IPS-18c (cell line): ENCODE results near the gene NEUROD6.

Experiments used
- H3K4me3 ChIP-seq: 2 replicates; pipeline ENCODE4 v1.7.0; 2013; ENCODE audit warnings: low read depth, mild to moderate bottlenecking, low read length, moderate library complexity; ENCODE audit not compliant: insufficient read depth
- H3K9me3 ChIP-seq: one replicate; pipeline ENCODE4 v1.6.1; 2013; ENCODE audit warnings: mild to moderate bottlenecking, low read length, moderate library complexity; ENCODE audit not compliant: control insufficient read depth, insufficient read depth

NEUROD6 gene

GRCh38 chr7:31340603-31341002 is at the start of gene NEUROD6:
NEUROD6 (minus strand) TSS chr7:31340726; CDS start chr7:31339268, 1,458 bp downstream.
- Histone ChIP-seq H3K9me3 (no peaks in the 10 kb centered on the region), H3K4me3 (no peak within 1 kb of the TSS)

DNA sequence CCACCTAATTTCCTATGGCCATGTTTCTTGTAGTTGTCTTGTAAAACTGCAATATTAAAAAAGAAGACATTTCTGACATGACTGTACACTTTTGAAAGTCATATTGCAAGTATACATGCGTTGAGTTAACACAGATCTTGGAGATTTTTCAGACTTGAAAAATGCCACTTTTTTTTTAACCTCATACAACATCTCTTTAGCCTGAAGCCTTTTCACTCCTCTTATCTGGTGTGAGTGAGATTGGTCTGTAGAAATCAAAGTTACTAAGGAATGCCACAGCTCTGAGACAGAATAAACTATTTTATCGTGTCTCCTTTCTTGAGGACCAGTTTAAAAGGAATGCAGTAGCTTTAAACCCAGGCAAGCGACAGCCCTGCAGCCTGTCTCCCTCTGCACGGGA is 43.9 kb upstream of the NEUROD6 start:
- Histone ChIP-seq H3K9me3 (no peaks in the 10 kb centered on the region), H3K4me3 (no peak overlapping the region)

DNA sequence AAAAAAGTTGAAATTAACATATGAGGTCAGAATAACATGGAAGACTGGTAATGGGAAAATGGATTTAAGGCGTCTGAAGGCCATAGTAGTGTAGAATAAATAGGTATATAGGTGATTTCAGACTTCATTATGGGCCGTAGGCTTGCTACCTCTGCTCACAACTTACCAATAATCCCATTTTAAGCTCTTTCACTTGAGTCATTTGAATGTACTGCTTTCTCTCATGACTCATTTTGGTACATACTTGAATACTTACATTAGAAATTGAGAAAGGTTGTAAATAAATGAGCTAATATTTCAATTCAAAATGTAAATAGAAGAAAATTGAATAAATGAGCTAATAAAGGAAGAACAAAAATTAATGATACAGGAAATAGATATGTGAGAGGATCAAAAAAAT is 42.2 kb upstream of the NEUROD6 start:
- no peak overlapping the region for H3K4me3 ChIP-seq
- no peaks in the 10 kb centered on the region for H3K9me3 ChIP-seq

GRCh38 chr7:31373337-31374289 is 33.1 kb upstream of the NEUROD6 start:
- Histone ChIP-seq H3K9me3 (no peaks in the 10 kb centered on the region), H3K4me3 (no peak overlapping the region)

- Histone ChIP-seq H3K4me3 (no peak overlapping the region), H3K9me3 (no peaks in the 10 kb centered on the region)
Measured at GRCh38 chr7:31372231-31372959, 31.9 kb upstream of the NEUROD6 start.

- Histone ChIP-seq H3K9me3 (no peaks in the 10 kb centered on the region), H3K4me3 (no peak overlapping the region)
Measured at GRCh38 chr7:31371621-31372020, 31.1 kb upstream of the NEUROD6 start.

GRCh38 chr7:31370609-31371008 is 30.1 kb upstream of the NEUROD6 start:
- Histone ChIP-seq H3K9me3 (no peaks in the 10 kb centered on the region), H3K4me3 (no peak overlapping the region)

- no peak overlapping the region for H3K4me3 ChIP-seq
- no peaks in the 10 kb centered on the region for H3K9me3 ChIP-seq
Measured at GRCh38 chr7:31368620-31369019, 28.1 kb upstream of the NEUROD6 start.

DNA sequence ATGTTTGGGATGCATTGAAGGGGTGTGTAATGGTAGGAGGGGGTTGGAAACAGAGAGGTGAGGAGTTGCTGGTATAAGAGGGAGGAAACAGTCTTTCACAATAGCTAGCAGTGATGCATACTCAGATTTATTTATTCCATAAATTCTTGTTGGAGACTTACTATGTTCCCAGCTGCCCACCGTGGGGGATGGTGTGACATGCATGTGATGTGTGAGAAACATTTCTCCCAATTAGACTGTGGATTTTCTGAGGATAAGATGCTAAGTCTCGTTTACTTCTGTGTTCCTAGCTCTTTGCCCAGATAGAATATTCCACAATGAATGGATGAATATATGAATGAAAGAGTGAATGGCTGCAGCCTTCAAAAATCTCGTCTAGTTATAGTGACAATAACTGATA is 23.0 kb upstream of the NEUROD6 start:
- no peaks in the 10 kb centered on the region for H3K9me3 ChIP-seq
- no peak overlapping the region for H3K4me3 ChIP-seq

DNA sequence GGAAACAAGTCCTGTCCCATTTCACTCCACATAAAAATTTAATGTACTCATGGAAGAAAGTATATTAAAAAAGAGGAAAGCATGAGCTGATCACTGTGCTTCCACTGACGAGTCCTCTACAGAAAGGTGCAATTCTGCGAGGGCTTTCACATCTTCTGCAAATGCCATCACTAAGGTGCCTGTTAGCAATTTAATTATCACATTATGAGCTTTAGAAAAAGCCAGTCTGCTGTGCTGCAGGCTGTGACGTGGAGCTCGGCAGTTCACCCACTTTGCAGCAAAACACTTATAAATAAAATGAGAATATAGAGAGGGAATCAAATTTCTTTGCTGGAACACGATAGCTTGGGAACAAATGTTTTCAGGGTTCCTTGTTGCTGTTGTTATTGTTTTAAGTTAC is 22.5 kb upstream of the NEUROD6 start:
- H3K4me3 ChIP-seq = no peak overlapping the region
- no peaks in the 10 kb centered on the region for H3K9me3 ChIP-seq

GRCh38 chr7:31362401-31362800 is 21.9 kb upstream of the NEUROD6 start:
- no peak overlapping the region for H3K4me3 ChIP-seq
- H3K9me3 ChIP-seq = no peaks in the 10 kb centered on the region

- no peaks in the 10 kb centered on the region for H3K9me3 ChIP-seq
- no peak overlapping the region for H3K4me3 ChIP-seq
Measured at GRCh38 chr7:31358467-31358866, 17.9 kb upstream of the NEUROD6 start.

GRCh38 chr7:31345421-31345820 is 4.9 kb upstream of the NEUROD6 start:
- Histone ChIP-seq H3K4me3 (no peak overlapping the region), H3K9me3 (no peaks in the 10 kb centered on the region)

DNA sequence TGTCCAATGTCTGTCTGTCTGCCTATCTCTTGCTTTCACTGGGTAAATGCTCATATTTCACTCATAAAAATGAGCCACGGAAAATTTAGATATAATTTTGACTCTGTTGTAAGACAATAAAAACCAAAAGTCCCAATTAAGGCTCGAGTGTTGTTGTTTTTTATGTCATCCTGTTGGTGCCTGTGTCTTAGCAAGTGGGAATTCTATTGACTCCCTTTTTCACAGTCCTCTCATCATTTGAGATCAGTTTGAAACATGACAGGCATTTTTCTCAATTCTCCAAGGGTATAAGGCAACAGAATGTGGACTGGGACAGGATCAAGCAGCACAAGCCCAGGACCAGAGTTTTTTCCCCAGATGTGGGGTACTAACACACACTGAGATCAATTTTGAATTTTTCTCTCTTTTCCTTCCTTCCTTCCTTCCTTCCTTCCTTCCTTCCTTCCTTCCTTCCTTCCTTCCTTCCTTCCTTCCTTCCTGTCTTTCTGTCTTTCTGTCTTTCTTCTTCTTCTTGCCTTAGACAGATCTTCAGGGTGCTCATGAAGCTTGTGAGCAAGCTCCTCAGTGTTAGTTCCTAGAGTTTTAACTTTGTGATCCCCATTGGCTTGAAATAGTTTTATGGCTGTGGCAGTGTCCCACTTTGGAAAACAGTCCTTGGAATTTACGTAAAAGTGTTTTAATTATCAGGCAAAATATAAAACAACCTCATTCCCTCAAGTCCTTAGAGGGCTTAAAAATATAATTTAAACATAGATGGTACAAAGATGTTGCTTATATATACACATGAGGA is 3.2 kb upstream of the NEUROD6 start:
- no peak overlapping the region for H3K4me3 ChIP-seq
- no peaks in the 10 kb centered on the region for H3K9me3 ChIP-seq

DNA sequence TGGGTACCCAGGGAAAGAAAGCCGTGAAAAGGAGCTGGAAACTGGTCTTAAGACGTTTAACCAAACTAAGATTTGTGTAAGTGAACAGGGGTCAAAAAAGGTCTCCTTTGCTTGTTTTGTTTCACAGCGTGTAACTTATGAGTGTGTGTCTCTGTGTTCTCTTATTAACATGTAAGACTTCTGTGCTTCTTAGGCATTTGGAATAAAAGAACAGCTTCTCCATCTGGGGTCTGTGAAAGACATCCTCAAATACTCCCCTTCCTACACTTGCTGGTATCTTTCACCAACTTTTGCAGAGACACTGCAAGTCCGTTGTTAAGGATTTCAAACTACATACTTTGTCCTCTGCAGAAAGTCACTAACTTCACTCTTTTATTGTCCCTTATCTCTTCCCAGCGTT is 615 bp upstream of the NEUROD6 start:
- Histone ChIP-seq H3K9me3 (no peaks in the 10 kb centered on the region), H3K4me3 (no peak overlapping the region)

GRCh38 chr7:31340051-31340450 is 475 bp downstream of the NEUROD6 start:
- H3K4me3 ChIP-seq = no peak overlapping the region
- no peaks in the 10 kb centered on the region for H3K9me3 ChIP-seq

- no peaks in the 10 kb centered on the region for H3K9me3 ChIP-seq
- no peak overlapping the region for H3K4me3 ChIP-seq
Measured at GRCh38 chr7:31338706-31339105, 1.8 kb downstream of the NEUROD6 start.
